ENCODE data around the gene IL15RA.

DNA sequence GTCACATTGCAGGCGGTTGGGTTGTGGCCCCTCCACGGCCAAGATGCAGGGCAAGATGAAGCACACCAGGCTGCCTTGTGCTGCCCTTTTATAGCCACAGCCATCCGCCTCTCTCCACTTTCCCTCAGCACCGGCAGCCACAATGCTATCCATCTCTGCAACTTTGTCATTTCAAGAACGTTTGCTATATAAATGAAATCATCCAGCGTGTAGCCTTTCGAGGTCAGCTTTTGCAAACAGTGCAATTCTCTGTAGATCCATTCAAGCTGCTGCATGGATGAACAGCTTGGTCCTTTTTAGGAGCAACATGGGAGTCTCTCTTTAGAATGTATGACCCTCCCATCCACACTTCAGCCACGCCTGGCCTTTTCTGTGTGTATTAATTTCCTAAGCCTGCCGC is 6.4 kb upstream of the IL15RA start:
- TF ChIP-seq, protein P1, sequence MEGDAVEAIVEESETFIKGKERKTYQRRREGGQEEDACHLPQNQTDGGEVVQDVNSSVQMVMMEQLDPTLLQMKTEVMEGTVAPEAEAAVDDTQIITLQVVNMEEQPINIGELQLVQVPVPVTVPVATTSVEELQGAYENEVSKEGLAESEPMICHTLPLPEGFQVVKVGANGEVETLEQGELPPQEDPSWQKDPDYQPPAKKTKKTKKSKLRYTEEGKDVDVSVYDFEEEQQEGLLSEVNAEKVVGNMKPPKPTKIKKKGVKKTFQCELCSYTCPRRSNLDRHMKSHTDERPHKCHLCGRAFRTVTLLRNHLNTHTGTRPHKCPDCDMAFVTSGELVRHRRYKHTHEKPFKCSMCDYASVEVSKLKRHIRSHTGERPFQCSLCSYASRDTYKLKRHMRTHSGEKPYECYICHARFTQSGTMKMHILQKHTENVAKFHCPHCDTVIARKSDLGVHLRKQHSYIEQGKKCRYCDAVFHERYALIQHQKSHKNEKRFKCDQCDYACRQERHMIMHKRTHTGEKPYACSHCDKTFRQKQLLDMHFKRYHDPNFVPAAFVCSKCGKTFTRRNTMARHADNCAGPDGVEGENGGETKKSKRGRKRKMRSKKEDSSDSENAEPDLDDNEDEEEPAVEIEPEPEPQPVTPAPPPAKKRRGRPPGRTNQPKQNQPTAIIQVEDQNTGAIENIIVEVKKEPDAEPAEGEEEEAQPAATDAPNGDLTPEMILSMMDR (IDR thresholded peaks at IDR 0.05), result no peak
- no peak for TF ChIP-seq POLR2A (IDR thresholded peaks at IDR 0.05)

All from adrenal gland (tissue), 5 donors.